HG02884 (cell line): ENCODE measurements around the gene CCDC57.

ENCODE experiments used
- ATAC-seq: cut with Tn5 transposase; IDR thresholded peaks from one replicate; pipeline ENCODE4 v1.9.1; 2021; ENCODE audit warnings: mild to moderate bottlenecking, moderate library complexity; ENCODE audit not compliant: unreplicated experiment

CCDC57 gene

GRCh38 chr17:82246365-82247181 is 33.9 kb upstream of the CCDC57 start:
- no peak for ATAC-seq

GRCh38 chr17:82246040-82246364 is 33.4 kb upstream of the CCDC57 start:
- no peak for ATAC-seq

- ATAC-seq, result no peak
These were observed 32.7 kb upstream of the CCDC57 start for GRCh38 chr17:82245134-82246039.

GRCh38 chr17:82244413-82245133 is 31.9 kb upstream of the CCDC57 start:
- ATAC-seq, result no peak

GRCh38 chr17:82243648-82244412 is 31.2 kb upstream of the CCDC57 start:
- ATAC-seq, result no peak

GRCh38 chr17:82242977-82243647 is 30.5 kb upstream of the CCDC57 start:
- no peak for ATAC-seq

GRCh38 chr17:82242698-82242976 is 30.0 kb upstream of the CCDC57 start:
- no peak for ATAC-seq

GRCh38 chr17:82241926-82242697 is 29.5 kb upstream of the CCDC57 start:
- ATAC-seq, result no peak

- no peak for ATAC-seq
These were observed 28.7 kb upstream of the CCDC57 start for GRCh38 chr17:82241183-82241925.

GRCh38 chr17:82240506-82241182 is 28.0 kb upstream of the CCDC57 start:
- ATAC-seq, result no peak

- ATAC-seq, result no peak
These were observed 27.4 kb upstream of the CCDC57 start for GRCh38 chr17:82239926-82240505.

GRCh38 chr17:82239401-82239925 is 26.8 kb upstream of the CCDC57 start:
- ATAC-seq, result no peak

- ATAC-seq, result no peak
These were observed 26.0 kb upstream of the CCDC57 start for GRCh38 chr17:82238472-82239201.

GRCh38 chr17:82237746-82238471 is 25.3 kb upstream of the CCDC57 start:
- no peak for ATAC-seq

- ATAC-seq, result no peak
These were observed 24.6 kb upstream of the CCDC57 start for GRCh38 chr17:82237083-82237745.
